Left ventricle myocardium inferior (tissue), 1 donor: Measurements from ENCODE around the gene SV2C. TPM values are rescaled to one million over a fixed set of nuclear protein-coding genes. Genes with fewer than 3 reads are reported as not detected.

Experiments
- DNase-seq: peaks from one replicate; pipeline ENCODE4 v3.0.0-alpha.2; 2020
- H3K27ac ChIP-seq: fragments of 200-600 bp; replicated peaks from 2 replicates; pipeline ENCODE4 v1.8.0; 2021
- H3K27me3 ChIP-seq: fragments of 200-600 bp; 2 replicates; pipeline ENCODE4 v1.8.0; 2021; ENCODE audit warnings: low read depth
- H3K36me3 ChIP-seq: fragments of 200-600 bp; 2 replicates; pipeline ENCODE4 v1.8.0; 2021
- H3K4me1 ChIP-seq: fragments of 200-600 bp; 2 replicates; pipeline ENCODE4 v1.8.0; 2021
- H3K4me3 ChIP-seq: fragments of 200-600 bp; 2 replicates; pipeline ENCODE4 v1.8.0; 2021; ENCODE audit warnings: mild to moderate bottlenecking, moderate library complexity
- H3K9me3 ChIP-seq: fragments of 200-600 bp; replicated peaks from 2 replicates; pipeline ENCODE4 v1.8.0; 2021
- intact Hi-C: fragments of 100-400 bp; cut with micrococcal nuclease; formaldehyde crosslinking; loops from one replicate; pipeline ENCODE4 v1.11.0; 2022
- total RNA-seq: library from RNA; stranded (reverse); fragmentation: NEBNext Ultra II Directional; extraction: Animal tissue kit (Norgen Biotek cat#: 25700); gene quantifications from one replicate; pipeline ENCODE4 v1.2.1, GENCODE V29; 2021
- TF ChIP-seq, protein P1 (sequence below): fragments of 200-600 bp; IDR thresholded peaks from 2 replicates; pipeline ENCODE4 v1.8.0; 2021; ENCODE audit warnings: antibody characterized with exemption, mild to moderate bottlenecking, borderline replicate concordance
- donor health status: DM: no; HTN: yes; CAD: no; lungs with severe emphysema.

Gene SV2C
- total RNA-seq, 1 donor from 2014 or later = 0.44 TPM

DNA sequence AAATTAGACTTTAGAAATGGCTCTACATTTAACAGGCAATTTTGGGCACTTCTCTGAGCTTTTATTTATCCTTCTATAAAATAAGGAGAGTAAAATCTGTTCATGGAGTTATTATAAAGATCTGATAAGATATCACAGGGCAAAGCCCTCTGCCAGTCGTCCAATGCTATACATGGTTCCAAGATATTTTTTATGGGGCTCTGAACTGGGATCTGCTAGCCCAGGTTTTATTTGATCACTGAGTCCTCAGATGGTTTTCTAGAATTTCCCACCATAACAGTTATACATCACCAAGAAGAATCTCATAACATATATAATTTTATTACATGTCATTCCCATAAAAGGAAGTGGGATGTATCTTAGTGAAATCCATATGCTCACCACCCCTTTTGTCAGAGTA lies 296.7 kb downstream of the SV2C start:
- H3K9me3 ChIP-seq = no peaks in the 10 kb centered on the region
- no peak overlapping the region for H3K4me3 ChIP-seq
- H3K27me3 ChIP-seq = no peaks in the 10 kb centered on the region
- TF ChIP-seq, protein P1, sequence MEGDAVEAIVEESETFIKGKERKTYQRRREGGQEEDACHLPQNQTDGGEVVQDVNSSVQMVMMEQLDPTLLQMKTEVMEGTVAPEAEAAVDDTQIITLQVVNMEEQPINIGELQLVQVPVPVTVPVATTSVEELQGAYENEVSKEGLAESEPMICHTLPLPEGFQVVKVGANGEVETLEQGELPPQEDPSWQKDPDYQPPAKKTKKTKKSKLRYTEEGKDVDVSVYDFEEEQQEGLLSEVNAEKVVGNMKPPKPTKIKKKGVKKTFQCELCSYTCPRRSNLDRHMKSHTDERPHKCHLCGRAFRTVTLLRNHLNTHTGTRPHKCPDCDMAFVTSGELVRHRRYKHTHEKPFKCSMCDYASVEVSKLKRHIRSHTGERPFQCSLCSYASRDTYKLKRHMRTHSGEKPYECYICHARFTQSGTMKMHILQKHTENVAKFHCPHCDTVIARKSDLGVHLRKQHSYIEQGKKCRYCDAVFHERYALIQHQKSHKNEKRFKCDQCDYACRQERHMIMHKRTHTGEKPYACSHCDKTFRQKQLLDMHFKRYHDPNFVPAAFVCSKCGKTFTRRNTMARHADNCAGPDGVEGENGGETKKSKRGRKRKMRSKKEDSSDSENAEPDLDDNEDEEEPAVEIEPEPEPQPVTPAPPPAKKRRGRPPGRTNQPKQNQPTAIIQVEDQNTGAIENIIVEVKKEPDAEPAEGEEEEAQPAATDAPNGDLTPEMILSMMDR = no peak
- H3K36me3 ChIP-seq = no peaks in the 10 kb centered on the region
- H3K27ac ChIP-seq = no peak overlapping the region
- DNase-seq = no peak
- no peaks in the 10 kb centered on the region for H3K4me1 ChIP-seq
- intact Hi-C loops = no loop called here

GRCh38 chr5:76380346-76381066 lies 297.3 kb downstream of the SV2C start:
- Histone ChIP-seq H3K9me3 (no peaks in the 10 kb centered on the region), H3K36me3 (no peaks in the 10 kb centered on the region), H3K4me1 (no peaks in the 10 kb centered on the region), H3K4me3 (no peak overlapping the region), H3K27ac (no peak overlapping the region), H3K27me3 (no peaks in the 10 kb centered on the region)
- intact Hi-C loops = no loop called here
- TF ChIP-seq, protein P1 = no peak
- DNase-seq = no peak

DNA sequence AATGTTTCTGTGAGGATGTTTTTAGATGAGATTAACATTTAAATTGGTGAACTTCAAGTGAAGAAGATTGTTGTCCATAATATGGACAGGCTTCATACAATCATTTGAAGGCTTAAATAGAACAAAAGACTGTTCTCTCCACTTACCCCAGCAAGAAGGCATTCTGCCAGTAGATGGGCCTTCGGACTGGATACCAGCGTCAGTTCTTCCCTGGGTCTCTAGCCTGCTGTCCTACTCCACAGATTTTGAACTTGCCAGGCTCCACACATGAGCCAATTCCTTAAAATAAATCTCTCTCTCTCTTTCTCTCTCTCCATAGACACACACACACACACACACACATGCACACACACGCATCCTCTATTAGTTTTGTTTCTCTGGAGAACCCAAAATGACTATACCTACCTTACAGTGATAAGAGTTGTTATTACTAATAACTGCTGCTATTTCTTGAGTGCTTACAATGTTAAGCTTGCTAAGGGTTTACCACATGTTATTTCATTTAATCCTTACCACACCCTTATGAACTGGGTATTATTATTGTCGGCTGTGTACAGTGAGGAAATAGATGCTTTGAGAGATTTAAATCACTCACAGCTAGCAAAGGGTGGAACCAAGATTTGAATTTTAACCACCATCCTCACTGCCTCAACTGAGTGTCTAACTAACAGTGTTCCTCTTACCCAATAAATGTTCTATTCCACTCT lies 300.1 kb downstream of the SV2C start:
- no peak for DNase-seq
- Histone ChIP-seq H3K27ac (no peak overlapping the region), H3K4me3 (no peak overlapping the region), H3K9me3 (no peaks in the 10 kb centered on the region), H3K27me3 (no peaks in the 10 kb centered on the region), H3K36me3 (no peaks in the 10 kb centered on the region), H3K4me1 (no peaks in the 10 kb centered on the region)
- TF ChIP-seq, protein P1 = no peak
- intact Hi-C loops = no loop called here

- intact Hi-C loops = no loop called here
- no peak overlapping the region for H3K4me3 ChIP-seq
- DNase-seq = no peak
- no peaks in the 10 kb centered on the region for H3K27me3 ChIP-seq
- H3K4me1 ChIP-seq = no peaks in the 10 kb centered on the region
- H3K27ac ChIP-seq = no peak overlapping the region
- no peaks in the 10 kb centered on the region for H3K36me3 ChIP-seq
- TF ChIP-seq, protein P1 = no peak
- H3K9me3 ChIP-seq = no peaks in the 10 kb centered on the region
Observed at GRCh38 chr5:76384189-76384588, 301.0 kb downstream of the SV2C start.

GRCh38 chr5:76384705-76385104 lies 301.5 kb downstream of the SV2C start:
- Histone ChIP-seq H3K4me3 (no peak overlapping the region), H3K27me3 (no peaks in the 10 kb centered on the region), H3K9me3 (no peaks in the 10 kb centered on the region), H3K36me3 (no peaks in the 10 kb centered on the region), H3K27ac (no peak overlapping the region), H3K4me1 (no peaks in the 10 kb centered on the region)
- DNase-seq = no peak
- TF ChIP-seq, protein P1 = no peak
- intact Hi-C loops = no loop called here
